GM18499 (cell line): ENCODE data around the gene UAP1L1.

Experiments used
- ATAC-seq: cut with Tn5 transposase; IDR thresholded peaks from one replicate; pipeline ENCODE4 v1.9.1; 2021; ENCODE audit warnings: moderate number of reproducible peaks; ENCODE audit not compliant: insufficient read depth, unreplicated experiment

UAP1L1 gene

GRCh38 chr9:137041124-137041523, 36.2 kb upstream of the UAP1L1 start:
- no peak for ATAC-seq

DNA sequence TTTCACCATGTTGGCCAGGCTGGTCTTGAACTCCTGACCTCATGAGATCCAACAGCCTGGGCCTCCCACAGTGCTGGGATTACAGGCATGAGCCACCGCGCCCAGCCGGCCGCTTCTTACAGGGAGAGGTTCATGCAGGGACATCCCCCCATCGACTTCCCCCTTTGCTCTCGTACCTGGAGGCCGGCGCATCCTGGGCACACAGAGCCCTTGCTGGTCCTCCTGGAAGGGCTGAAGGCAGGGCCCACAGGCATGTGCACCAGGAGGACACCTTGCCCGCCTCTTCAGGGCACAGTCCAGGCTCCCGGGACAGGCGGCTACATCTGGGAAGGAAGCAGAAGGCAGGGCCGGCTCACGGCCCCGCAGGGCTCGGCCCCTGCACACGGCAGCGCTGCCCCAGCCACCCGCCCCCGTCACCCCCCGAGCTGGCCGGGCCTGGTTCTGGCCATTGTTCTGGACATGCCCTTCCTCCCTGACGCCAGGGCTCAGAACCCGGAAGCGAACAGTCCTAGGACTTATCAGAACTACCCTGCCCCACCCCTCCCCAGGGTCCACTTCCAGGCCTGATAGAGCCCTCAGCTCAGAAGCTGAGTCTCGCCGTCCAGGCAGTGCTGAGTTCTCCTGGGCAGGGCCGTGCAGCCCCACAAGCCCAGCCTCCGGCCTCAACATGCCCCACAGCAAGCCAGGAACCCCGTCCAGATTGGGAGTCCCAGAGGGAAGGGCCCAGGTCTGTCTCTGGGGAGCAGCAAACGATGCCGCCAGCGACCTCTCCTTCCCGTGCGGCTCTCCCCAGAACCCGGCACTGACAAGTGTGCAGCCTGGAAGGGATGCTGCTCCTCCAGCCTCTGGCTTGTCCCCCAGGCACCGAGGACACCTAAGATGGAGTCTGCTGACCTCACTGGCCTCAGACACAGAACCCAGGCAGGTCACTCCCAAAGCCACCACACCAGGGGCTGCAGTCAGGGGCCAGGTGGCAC, 34.3 kb upstream of the UAP1L1 start:
- no peak for ATAC-seq

DNA sequence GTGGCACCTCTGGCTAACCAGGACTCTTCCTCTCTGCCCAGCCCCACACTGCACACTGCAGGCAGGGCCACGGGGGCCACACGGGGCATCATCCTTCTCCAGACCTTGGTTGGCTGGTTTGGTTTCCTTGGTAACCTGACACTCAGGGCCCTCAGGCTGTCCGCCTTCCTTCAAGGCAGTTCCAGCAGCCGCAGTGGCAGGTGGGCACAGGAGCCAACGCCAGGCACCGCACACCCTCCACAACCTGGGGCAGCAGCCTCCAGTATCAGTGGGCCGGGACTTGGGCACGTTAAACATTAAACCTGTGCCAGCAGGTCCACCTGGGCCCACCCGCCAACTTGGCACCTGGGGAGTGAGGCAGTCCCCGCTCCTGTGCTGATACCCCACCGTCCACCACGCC, 33.3 kb upstream of the UAP1L1 start:
- no peak for ATAC-seq

DNA sequence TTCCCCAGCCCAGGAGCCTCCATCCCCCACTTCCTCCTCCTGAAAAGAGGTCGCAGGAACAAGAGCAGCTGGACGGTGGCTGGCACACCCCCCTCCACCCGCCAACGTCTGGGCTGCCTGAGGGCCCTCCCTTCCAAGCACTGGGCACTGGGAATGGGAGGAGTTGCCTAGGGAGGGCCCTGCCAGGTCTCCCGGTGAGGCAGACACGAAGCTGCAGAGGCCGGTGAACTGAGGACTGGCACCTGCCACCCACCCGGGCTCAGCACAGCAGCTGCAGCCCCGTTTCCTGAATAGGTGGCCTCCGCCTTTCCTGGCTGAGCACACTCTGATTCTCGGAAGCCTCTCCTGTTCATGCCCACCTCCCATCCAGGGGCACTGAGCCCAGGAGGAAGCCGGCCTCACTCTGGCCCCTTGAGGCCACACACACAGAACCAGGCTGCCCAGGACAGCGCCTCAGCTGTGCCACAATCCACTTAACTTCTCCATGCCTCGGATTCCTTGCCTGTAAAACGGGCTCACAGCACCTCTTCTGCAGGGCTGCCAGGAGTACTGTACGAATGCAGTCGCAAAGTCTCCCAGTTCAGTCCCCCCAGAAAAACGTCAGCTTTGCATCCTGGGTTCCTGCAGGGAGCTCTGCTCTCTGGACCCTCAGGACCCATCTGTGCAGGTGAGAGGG, 32.7 kb upstream of the UAP1L1 start:
- no peak for ATAC-seq

DNA sequence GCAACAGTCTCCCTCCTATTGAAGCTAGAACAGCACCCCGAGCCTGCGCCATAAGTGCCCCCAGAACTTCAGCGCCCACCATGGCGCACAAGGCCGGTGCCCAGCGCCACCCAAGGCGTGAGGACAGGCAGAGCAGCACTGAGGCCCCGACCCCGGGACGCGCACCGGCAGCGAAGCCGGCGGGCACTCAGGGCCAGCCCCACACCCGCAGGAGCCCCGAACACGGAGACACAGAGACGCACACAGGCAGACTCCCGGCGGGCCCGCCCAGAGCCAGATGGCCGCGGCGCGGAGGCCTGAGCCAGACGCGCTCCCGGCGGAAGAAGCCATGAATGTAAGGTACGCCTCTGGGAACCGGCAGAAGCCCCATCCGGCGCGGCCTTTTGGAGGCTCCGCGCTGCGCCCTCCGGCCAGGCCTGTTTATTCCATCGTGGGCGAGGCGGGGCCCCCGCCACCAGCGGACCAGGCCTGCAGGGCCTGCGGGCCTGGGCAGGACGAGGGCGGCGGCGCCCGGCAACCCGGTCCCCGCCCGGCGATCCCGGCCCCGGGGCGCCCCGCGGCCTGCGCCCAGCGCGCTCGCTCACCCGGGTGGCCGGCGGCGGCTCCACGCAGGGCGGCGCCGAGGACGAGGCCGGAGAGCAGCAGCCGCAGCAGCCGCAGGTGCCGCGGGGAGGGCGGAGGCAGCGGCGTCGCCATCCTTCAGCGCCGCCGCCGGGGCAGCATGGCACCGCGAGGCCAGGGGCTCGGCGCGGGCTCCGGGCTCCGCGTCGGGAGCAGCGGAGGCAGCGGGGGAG, 31.8 kb upstream of the UAP1L1 start:
- ATAC-seq = no peak

GRCh38 chr9:137046088-137046787, 31.1 kb upstream of the UAP1L1 start, which contains the start of gene NPDC1:
TSS of gene NPDC1 (minus strand) at chr9:137046177. CDS start at chr9:137045989, 188 bp downstream.
- ATAC-seq = no peak

GRCh38 chr9:137048655-137049543, 28.4 kb upstream of the UAP1L1 start:
- ATAC-seq = no peak

GRCh38 chr9:137049544-137050449, 27.5 kb upstream of the UAP1L1 start:
- ATAC-seq = no peak

- no peak for ATAC-seq
These were observed 26.7 kb upstream of the UAP1L1 start for GRCh38 chr9:137050570-137050969.

DNA sequence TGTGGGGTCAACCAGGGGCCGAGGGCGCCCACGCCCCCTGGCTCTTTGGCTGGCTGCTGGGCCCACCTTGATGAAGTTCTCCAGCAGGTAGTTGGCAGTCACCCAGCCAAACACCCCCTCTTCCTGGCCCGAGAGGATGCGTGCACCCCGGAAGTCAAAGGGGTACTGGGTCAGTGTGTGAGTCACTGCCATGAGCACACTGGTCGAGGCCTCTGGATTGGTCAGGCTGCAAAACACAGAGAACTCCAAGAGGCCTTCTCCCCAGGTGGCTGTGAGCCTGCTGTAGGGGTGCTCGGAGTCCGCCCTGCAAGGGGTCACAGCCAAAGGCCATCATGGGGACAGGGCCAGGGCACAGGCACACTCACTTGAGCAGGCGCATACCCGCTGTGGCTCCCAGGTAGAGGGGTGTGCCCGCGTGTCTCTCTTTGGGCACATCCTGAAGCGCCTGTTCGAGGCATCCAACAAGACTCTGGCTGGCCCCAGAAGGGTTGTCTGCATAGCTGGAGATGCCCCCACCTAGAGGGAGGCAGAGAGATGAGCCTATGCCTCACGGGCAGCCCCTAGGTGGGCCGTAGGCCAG, 26.1 kb upstream of the UAP1L1 start:
- ATAC-seq = no peak

DNA sequence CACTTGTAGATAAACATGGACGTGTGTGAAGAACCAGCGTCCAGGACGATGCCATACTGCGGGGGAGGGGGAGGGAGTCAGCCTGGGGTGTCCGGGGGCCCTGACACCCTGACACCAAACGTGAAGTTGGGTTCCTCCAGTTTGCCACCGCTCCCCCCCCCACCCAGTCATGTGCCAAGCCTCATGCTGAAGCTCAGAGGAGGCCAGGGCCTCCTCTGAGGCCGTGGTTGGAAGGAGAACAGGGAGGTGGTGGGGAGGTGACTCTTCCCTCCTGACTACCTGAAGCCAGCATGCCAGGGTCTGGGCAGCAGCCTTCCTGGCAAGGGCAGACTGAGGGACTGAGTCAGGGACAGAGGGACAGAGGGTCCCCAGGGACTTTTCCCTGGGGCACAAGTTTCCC, 25.0 kb upstream of the UAP1L1 start:
- no peak for ATAC-seq

DNA sequence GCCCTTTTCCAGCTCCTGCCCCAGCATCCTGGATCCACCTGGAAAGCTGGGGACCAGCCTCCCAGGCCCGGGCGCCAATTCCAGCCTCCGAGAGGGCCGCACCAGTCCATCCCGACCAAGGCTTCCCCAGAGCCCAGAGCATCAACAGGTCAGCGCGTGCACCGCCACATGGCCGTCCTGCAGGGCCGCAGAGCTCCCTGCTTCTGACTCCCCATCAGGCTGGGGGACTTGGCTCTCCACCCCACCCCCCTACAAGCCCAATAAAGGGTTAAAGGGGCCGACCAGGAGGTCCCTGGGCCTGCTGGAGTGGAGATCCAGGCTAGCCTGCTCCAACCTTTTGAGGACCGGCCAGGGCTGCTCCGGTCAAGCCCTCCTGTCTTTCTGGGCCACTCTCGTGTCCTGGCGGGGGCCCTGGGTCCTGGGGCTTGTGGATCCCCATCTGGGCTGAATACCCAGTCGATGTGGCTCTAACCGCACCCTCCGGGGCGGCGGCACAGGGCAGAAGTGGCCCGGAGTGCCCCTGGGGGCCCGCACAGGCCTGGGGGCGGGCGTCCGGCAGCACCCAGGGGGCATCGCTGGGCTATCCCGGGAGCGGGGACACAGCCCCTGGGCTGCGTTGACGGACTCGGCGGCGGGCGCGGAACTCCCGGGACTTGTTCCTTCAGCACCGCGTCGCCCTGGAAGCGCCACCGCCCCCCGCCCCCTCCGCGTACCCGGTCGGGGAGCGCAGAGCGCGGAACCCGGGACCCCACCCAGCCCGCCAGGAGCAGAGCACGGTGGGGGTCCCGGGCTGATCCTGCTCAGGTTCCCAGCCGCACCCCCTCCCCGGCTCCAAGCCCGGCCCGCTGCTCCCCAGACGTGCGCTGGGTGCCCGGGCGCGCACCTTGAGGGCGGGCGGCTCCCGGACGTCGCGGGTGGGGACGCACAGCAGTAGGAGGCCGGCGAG, 24.0 kb upstream of the UAP1L1 start:
- ATAC-seq = no peak

DNA sequence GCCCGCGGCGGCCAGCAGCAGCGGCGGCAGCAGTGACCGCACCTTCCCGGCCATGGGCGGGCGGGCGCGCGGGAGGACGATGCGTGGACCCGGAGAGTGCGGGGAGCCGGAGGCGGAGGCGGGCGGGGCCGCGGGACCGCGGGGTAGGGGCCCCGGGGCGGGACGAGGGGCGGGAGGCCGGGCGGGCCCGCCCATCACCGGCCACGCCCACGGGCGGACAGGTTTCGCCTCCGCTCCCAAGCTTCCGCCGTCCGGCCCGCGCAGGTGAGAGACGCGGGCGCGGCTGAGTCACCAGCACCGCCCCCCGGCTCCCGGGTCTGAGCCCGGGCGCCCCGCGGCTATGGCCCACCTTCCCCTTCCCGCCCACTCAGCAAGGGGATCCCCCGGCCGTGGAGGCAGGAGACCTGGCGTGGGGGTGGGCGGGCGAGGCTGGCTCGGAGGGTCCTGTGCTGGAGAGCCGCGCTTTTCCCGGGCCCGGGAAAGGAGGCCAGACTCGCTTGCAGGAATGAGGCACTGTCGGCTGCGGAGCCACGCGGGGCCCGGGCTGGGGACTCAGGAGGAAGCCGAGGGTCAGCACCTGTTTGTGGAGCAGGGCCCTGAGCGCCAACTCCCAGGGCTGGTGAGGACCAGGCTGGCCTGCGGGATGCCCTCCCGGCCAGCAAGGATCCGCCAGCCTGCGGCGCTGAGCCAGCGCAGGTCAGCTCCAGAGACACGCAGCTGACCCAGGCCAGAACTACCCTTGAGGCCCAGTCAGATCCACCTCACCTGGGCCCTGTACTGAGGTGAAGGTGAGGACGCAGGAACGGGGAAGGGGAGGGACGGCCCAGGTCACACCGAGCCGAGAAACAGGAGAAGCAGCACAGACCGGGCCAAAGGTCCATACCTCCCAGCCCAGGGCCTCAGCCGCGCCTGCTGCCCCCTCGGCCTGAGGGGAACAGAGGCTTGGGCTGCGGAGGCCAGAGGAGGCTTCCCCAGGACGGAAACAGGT, 23.1 kb upstream of the UAP1L1 start, which contains the start of gene ENTPD2:
Gene ENTPD2 (minus strand): TSS at position 118 of the 988 bp plus-strand sequence. CDS start 64 bp downstream, at position 54.
- ATAC-seq = no peak

- no peak for ATAC-seq
These were observed 22.4 kb upstream of the UAP1L1 start for GRCh38 chr9:137054932-137055384.
